Measurements from ENCODE around the gene ATF6.
"Not testable (repeated sequence)": the region's sequence is repeated elsewhere in the genome, so short reads cannot be mapped to it uniquely, and the experiment has no call there.

Gene ATF6

GRCh38 chr1:161722406-161722805 is 43.7 kb upstream of the ATF6 start:
- TF ChIP-seq, protein P1, sequence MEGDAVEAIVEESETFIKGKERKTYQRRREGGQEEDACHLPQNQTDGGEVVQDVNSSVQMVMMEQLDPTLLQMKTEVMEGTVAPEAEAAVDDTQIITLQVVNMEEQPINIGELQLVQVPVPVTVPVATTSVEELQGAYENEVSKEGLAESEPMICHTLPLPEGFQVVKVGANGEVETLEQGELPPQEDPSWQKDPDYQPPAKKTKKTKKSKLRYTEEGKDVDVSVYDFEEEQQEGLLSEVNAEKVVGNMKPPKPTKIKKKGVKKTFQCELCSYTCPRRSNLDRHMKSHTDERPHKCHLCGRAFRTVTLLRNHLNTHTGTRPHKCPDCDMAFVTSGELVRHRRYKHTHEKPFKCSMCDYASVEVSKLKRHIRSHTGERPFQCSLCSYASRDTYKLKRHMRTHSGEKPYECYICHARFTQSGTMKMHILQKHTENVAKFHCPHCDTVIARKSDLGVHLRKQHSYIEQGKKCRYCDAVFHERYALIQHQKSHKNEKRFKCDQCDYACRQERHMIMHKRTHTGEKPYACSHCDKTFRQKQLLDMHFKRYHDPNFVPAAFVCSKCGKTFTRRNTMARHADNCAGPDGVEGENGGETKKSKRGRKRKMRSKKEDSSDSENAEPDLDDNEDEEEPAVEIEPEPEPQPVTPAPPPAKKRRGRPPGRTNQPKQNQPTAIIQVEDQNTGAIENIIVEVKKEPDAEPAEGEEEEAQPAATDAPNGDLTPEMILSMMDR (IDR thresholded peaks at IDR 0.05; ENCODE audit: low read depth, low read length) = no peak
- no peak for DNase-seq (ENCODE audit: extremely low read depth, low read depth)

DNA sequence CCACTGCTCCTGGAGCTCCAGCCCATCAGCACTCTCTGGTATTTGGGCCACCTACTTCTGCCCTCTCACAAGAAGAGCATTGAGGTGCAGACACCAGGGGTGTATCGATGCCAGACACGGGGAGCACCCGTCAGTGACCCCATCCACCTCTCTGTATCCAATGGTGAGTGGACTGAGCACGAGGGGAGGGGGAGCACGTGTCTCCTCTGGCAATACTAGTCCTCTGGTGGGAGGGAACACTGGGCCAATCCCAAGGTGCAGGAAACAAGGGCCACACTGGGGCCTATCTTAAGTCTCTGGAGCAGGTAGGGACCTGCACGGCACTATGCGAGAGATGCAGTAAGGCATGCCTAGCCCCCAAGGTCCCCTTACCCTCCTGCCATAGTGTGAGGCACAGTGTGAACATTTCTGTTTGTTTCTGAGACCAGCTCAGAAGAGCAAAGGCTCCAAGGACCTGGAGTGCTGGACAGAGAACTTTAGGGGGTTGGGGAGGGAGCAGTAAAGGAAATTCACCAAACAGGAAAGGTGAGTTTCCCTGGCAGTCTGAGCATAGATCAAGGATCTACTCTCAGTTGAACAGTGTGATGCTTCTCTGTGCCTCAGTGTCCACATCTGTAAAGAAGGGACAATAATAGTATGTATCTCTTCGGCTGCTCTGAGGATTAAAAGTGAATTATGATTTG is 42.5 kb upstream of the ATF6 start:
- DNase-seq (ENCODE audit: extremely low read depth, low read depth) = no peak
- TF ChIP-seq, protein P1 (IDR thresholded peaks at IDR 0.05; ENCODE audit: low read depth, low read length) = no peak

DNA sequence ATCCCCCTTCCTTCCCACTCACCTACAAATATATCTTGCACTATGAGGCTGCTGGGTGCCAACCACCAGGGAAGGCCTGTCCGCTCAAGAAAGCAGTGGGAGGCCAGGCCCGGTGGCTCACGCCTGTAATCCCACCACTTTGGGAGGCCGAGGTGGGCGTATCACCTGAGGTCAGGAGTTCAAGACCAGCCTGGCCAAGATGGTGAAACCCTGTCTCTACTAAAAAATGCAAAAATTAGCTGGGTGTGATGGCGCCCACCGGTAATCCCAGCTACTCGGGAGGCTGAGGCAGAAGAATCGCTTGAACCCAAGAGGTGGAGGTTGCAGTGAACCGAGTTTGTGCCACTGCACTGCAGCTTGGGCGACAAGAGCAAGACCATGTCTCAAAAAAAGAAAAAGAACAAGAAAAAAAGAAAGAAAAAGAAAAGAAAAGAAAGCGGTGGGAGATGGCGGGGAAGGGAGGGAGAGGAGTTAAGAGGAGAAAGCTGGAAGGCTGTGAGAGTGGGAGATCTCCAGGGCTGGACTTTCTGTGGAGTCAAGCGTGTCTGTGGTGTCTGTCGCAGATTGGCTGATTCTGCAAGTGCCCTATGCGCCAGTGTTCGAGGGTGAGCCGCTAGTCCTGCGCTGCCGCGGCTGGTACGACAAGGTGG is 40.7 kb upstream of the ATF6 start:
- not testable (repeated sequence) for DNase-seq (ENCODE audit: extremely low read depth, low read depth)

DNA sequence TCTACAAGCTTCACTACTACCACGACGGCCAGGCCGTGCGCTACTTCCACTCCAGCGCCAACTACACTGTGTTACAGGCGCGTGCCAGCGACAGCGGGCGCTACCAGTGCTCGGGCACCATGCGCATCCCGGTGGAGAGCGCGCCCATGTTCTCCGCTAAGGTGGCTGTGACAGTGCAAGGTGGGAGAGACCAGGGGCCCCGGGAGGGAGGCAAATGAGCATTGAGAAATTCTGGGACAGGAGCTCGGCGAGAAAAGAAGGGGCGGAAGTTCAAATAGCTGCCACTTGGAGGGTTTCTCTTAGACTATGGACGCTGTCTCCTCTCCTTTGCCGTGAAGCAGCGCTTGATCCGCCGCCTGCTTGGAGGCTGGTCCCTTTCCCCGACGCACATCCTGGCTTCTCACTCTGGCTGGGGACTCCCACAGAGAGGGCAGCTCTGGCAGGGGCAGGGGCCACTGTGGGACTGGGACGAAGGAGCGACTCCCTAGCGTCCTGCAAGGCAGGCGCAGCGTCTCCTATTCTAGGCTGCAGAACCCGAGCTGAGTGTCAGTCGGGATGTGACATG is 40.1 kb upstream of the ATF6 start:
- DNase-seq (ENCODE audit: extremely low read depth, low read depth) = no peak
- TF ChIP-seq, protein P1 (IDR thresholded peaks at IDR 0.05; ENCODE audit: low read depth, low read length) = peak; percentile 42

- peak; percentile 63 for DNase-seq (ENCODE audit: extremely low read depth, low read depth)
Observed at GRCh38 chr1:161726473-161727255, 39.5 kb upstream of the ATF6 start.

DNA sequence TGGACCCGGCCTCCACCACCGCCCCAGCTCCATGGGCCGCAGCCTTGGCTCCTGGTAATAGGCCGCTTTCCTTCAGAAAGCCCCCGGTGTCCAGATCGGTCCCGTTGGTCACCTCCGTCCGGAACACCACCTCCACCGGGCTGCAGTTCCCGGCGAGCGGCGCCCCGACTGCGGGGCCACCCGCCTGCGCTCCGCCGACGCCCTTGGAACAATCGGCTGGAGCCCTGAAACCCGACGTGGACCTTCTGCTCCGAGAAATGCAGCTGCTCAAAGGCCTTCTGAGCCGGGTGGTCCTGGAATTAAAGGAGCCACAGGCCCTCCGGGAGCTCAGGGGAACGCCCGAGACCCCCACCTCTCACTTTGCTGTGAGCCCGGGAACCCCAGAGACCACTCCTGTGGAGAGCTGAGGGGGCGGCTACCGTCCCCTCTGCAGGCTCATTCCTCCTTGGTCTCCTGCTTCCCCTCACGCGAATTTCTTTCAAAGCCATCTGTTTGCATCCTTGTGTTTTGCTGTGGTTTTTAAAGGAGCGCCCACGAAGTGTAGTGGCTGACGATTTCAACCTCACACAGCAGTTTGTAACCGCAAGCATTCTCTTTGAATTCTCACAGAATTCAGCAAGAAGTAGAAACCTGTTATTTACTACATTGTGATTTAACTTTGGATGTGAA is 38.7 kb upstream of the ATF6 start:
- no peak for DNase-seq (ENCODE audit: extremely low read depth, low read depth)
- TF ChIP-seq, protein P1 (IDR thresholded peaks at IDR 0.05; ENCODE audit: low read depth, low read length) = no peak

More at GRCh38 chr1:161726473-161727255, 39.5 kb upstream of the ATF6 start:
- TF ChIP-seq, protein P1 (IDR thresholded peaks at IDR 0.05; ENCODE audit: low read depth, low read length) = no peak
